Mesendoderm (in vitro differentiated cells): Measurements from ENCODE around the gene APC2.

Experiments
- DNase-seq: peaks from one replicate; pipeline ENCODE4 v3.0.0; 2013
- H2AK5ac ChIP-seq: 2 replicates; pipeline ENCODE4 v1.6.1; 2013; ENCODE audit warnings: low read length, inconsistent platforms
- H2BK120ac ChIP-seq: 2 replicates; pipeline ENCODE4 v1.6.1; 2013; ENCODE audit warnings: low read depth, mild to moderate bottlenecking, low read length, moderate library complexity, mixed read lengths
- H2BK15ac ChIP-seq: replicated peaks from 2 replicates; pipeline ENCODE4 v1.6.1; 2013; ENCODE audit warnings: low read depth, mild to moderate bottlenecking, moderate library complexity
- H2BK5ac ChIP-seq: 2 replicates; pipeline ENCODE4 v1.6.1; 2013; ENCODE audit warnings: low read length, inconsistent platforms
- H3K18ac ChIP-seq: 2 replicates; pipeline ENCODE4 v1.6.1; 2013; ENCODE audit warnings: mild to moderate bottlenecking, low read length, mixed read lengths
- H3K23ac ChIP-seq: one replicate; pipeline ENCODE4 v1.6.1; 2013; ENCODE audit warnings: low read length
- H3K27ac ChIP-seq: 2 replicates; pipeline ENCODE4 v1.5.1; 2013; ENCODE audit warnings: low read depth, mild to moderate bottlenecking, inconsistent platforms, low read length, moderate library complexity
- H3K27me3 ChIP-seq: 2 replicates; pipeline ENCODE4 v1.6.1; 2013; ENCODE audit warnings: low read length, control low read depth, mild to moderate bottlenecking, inconsistent platforms; ENCODE audit not compliant: insufficient read depth, poor library complexity
- H3K36me3 ChIP-seq: 2 replicates; pipeline ENCODE4 v1.6.1; 2013; ENCODE audit warnings: low read length, inconsistent platforms; ENCODE audit not compliant: control insufficient read depth, insufficient read depth
- H3K4ac ChIP-seq: one replicate; pipeline ENCODE4 v1.6.1; 2013; ENCODE audit warnings: low read depth, mild to moderate bottlenecking, low read length, moderate library complexity
- H3K4me1 ChIP-seq: 2 replicates; pipeline ENCODE4 v1.6.1; 2013; ENCODE audit warnings: low read depth, low read length, inconsistent platforms; ENCODE audit not compliant: control insufficient read depth
- H3K4me2 ChIP-seq: 2 replicates; pipeline ENCODE4 v1.6.1; 2013; ENCODE audit warnings: low read length
- H3K4me3 ChIP-seq: 2 replicates; pipeline ENCODE4 v1.5.1; 2013; ENCODE audit warnings: mild to moderate bottlenecking, low read length
- H3K56ac ChIP-seq: one replicate; pipeline ENCODE4 v1.6.1; 2013; ENCODE audit warnings: low read length
- H3K79me1 ChIP-seq: 2 replicates; pipeline ENCODE4 v1.6.1; 2013; ENCODE audit warnings: low read length, inconsistent platforms
- H3K79me2 ChIP-seq: 2 replicates; pipeline ENCODE4 v1.6.1; 2013; ENCODE audit warnings: mild to moderate bottlenecking, low read length; ENCODE audit not compliant: control insufficient read depth, insufficient read depth
- H3K9ac ChIP-seq: 2 replicates; pipeline ENCODE4 v1.6.1; 2013; ENCODE audit warnings: low read length, inconsistent platforms
- H4K5ac ChIP-seq: one replicate; pipeline ENCODE4 v1.6.1; 2013; ENCODE audit warnings: low read length
- H4K8ac ChIP-seq: one replicate; pipeline ENCODE4 v1.6.1; 2013; ENCODE audit warnings: low read depth, mild to moderate bottlenecking, control low read depth, low read length, moderate library complexity
- WGBS: extraction: QIAGEN DNeasy Blood & Tissue Kit; methylation state at CpG from one replicate; pipeline ENCODE4 v1.1.7; 2013; ENCODE audit warnings: low lambda C conversion rate, missing lambda C conversion rate; ENCODE audit not compliant: insufficient coverage; ENCODE audit errors: extremely low coverage; 5-methylcytosine and 5-hydroxymethylcytosine counted together

The APC2 gene

GRCh38 chr19:1432507-1432887, 17.4 kb upstream of the APC2 start:
- no peak overlapping the region for H2BK15ac ChIP-seq
- H3K23ac ChIP-seq = no peak overlapping the region
- H3K18ac ChIP-seq = no peak overlapping the region
- no peak overlapping the region for H2BK120ac ChIP-seq
- no peak for DNase-seq
- H3K36me3 ChIP-seq = peaks cover 18% of the 10 kb centered on the region
- no peak overlapping the region for H3K4ac ChIP-seq
- H3K9ac ChIP-seq = no peak overlapping the region
- peaks cover 6% of the 10 kb centered on the region for H3K79me1 ChIP-seq
- no peaks in the 10 kb centered on the region for H3K79me2 ChIP-seq
- no peak overlapping the region for H3K4me2 ChIP-seq
- no peaks in the 10 kb centered on the region for H3K27me3 ChIP-seq
- no peak overlapping the region for H4K8ac ChIP-seq
- WGBS = no CpG with 5 or more reads among the region's 16 CpGs
- no peak overlapping the region for H3K56ac ChIP-seq
- H3K27ac ChIP-seq = no peak overlapping the region
- H4K5ac ChIP-seq = no peak overlapping the region
- H2BK5ac ChIP-seq = no peak overlapping the region
- no peaks in the 10 kb centered on the region for H3K4me1 ChIP-seq
- no peak overlapping the region for H3K4me3 ChIP-seq
- no peak overlapping the region for H2AK5ac ChIP-seq

- Histone ChIP-seq H3K79me1 (peaks cover 5% of the 10 kb centered on the region), H3K4me3 (no peak overlapping the region), H3K27me3 (no peaks in the 10 kb centered on the region), H3K4me1 (no peaks in the 10 kb centered on the region), H2BK5ac (no peak overlapping the region), H3K4ac (no peak overlapping the region), H3K23ac (no peak overlapping the region), H3K79me2 (peaks cover 1% of the 10 kb centered on the region), H3K27ac (no peak overlapping the region), H2BK15ac (no peak overlapping the region), H2BK120ac (no peak overlapping the region), H3K18ac (no peak overlapping the region), H3K56ac (no peak overlapping the region), H2AK5ac (no peak overlapping the region), H3K4me2 (no peak overlapping the region), H4K8ac (no peak overlapping the region), H4K5ac (no peak overlapping the region), H3K9ac (no peak overlapping the region), H3K36me3 (peaks cover 16% of the 10 kb centered on the region)
- no peak for DNase-seq
- no CpG with 5 or more reads among the region's 47 CpGs for WGBS
Observed at GRCh38 chr19:1433119-1434039, 16.5 kb upstream of the APC2 start.

- no peak overlapping the region for H4K8ac ChIP-seq
- H3K4me3 ChIP-seq = no peak overlapping the region
- H2BK15ac ChIP-seq = no peak overlapping the region
- no peak overlapping the region for H3K56ac ChIP-seq
- H4K5ac ChIP-seq = no peak overlapping the region
- no peak overlapping the region for H3K4me2 ChIP-seq
- H3K79me1 ChIP-seq = peaks cover 5% of the 10 kb centered on the region
- no peak overlapping the region for H3K4ac ChIP-seq
- no peak overlapping the region for H3K9ac ChIP-seq
- peaks cover 16% of the 10 kb centered on the region for H3K36me3 ChIP-seq
- H3K27me3 ChIP-seq = no peaks in the 10 kb centered on the region
- peaks cover 7% of the 10 kb centered on the region for H3K79me2 ChIP-seq
- H3K18ac ChIP-seq = no peak overlapping the region
- no peak overlapping the region for H3K27ac ChIP-seq
- H2AK5ac ChIP-seq = no peak overlapping the region
- no peak overlapping the region for H2BK5ac ChIP-seq
- no CpG with 5 or more reads among the region's 17 CpGs for WGBS
- no peak overlapping the region for H2BK120ac ChIP-seq
- DNase-seq = no peak
- H3K4me1 ChIP-seq = no peaks in the 10 kb centered on the region
- H3K23ac ChIP-seq = no peak overlapping the region
Observed at GRCh38 chr19:1434040-1434366, 15.9 kb upstream of the APC2 start.

- H3K56ac ChIP-seq = no peak overlapping the region
- H2BK15ac ChIP-seq = no peak overlapping the region
- H3K4ac ChIP-seq = no peak overlapping the region
- no peak overlapping the region for H3K27ac ChIP-seq
- no peak overlapping the region for H2BK120ac ChIP-seq
- no peak overlapping the region for H4K8ac ChIP-seq
- H3K18ac ChIP-seq = no peak overlapping the region
- H2AK5ac ChIP-seq = no peak overlapping the region
- no peak overlapping the region for H3K9ac ChIP-seq
- WGBS = no CpG with 5 or more reads among the region's 39 CpGs
- H3K27me3 ChIP-seq = no peaks in the 10 kb centered on the region
- no peak overlapping the region for H4K5ac ChIP-seq
- DNase-seq = no peak
- H3K79me2 ChIP-seq = peaks cover 13% of the 10 kb centered on the region
- no peaks in the 10 kb centered on the region for H3K4me1 ChIP-seq
- H2BK5ac ChIP-seq = no peak overlapping the region
- no peak overlapping the region for H3K23ac ChIP-seq
- peaks cover 16% of the 10 kb centered on the region for H3K36me3 ChIP-seq
- peaks cover 7% of the 10 kb centered on the region for H3K79me1 ChIP-seq
- H3K4me3 ChIP-seq = no peak overlapping the region
- no peak overlapping the region for H3K4me2 ChIP-seq
Observed at GRCh38 chr19:1434577-1435060, 15.3 kb upstream of the APC2 start.

GRCh38 chr19:1435378-1435989, 14.4 kb upstream of the APC2 start:
- DNase-seq = no peak
- no peaks in the 10 kb centered on the region for H3K27me3 ChIP-seq
- H3K4me2 ChIP-seq = no peak overlapping the region
- H3K4ac ChIP-seq = no peak overlapping the region
- peaks cover 10% of the 10 kb centered on the region for H3K79me1 ChIP-seq
- H3K27ac ChIP-seq = no peak overlapping the region
- no peak overlapping the region for H4K8ac ChIP-seq
- no peak overlapping the region for H3K9ac ChIP-seq
- peaks cover 17% of the 10 kb centered on the region for H3K36me3 ChIP-seq
- no peaks in the 10 kb centered on the region for H3K4me1 ChIP-seq
- H2BK5ac ChIP-seq = no peak overlapping the region
- H3K18ac ChIP-seq = no peak overlapping the region
- peaks cover 21% of the 10 kb centered on the region for H3K79me2 ChIP-seq
- no peak overlapping the region for H3K56ac ChIP-seq
- no CpG with 5 or more reads among the region's 21 CpGs for WGBS
- no peak overlapping the region for H2AK5ac ChIP-seq
- H3K4me3 ChIP-seq = no peak overlapping the region
- H2BK15ac ChIP-seq = no peak overlapping the region
- H3K23ac ChIP-seq = no peak overlapping the region
- no peak overlapping the region for H4K5ac ChIP-seq
- H2BK120ac ChIP-seq = no peak overlapping the region
